SK-MEL-5 (cell line): Measurements from ENCODE around the gene EP400. TPM values are rescaled to one million over a fixed set of nuclear protein-coding genes. Genes with fewer than 3 reads are reported as not detected.
"Not testable (repeated sequence)": the region's sequence is repeated elsewhere in the genome, so short reads cannot be mapped to it uniquely, and the experiment has no call there.

Experiments
- DNase-seq: peaks from one replicate; pipeline ENCODE4 v3.0.0-alpha.2; 2016; ENCODE audit warnings: low read depth, low spot score
- in situ Hi-C: cut with HindIII; loops from 2 replicates; pipeline ENCODE4 v1.10.0; 2016; ENCODE audit warnings: low sequenced_read_pairs, high pct_unique_total_duplicates, low pct_unique_long_range_greater_than_20kb
- total RNA-seq: library from RNA; depleted of rRNA; stranded (reverse); fragments of >200 nt; shearing (Covaris generic); gene quantifications from 2 replicates; pipeline ENCODE4 v1.2.3, GENCODE V29; 2014

Gene EP400
- total RNA-seq, 1 experiment from 2014 or later, result 5.7 TPM

DNA sequence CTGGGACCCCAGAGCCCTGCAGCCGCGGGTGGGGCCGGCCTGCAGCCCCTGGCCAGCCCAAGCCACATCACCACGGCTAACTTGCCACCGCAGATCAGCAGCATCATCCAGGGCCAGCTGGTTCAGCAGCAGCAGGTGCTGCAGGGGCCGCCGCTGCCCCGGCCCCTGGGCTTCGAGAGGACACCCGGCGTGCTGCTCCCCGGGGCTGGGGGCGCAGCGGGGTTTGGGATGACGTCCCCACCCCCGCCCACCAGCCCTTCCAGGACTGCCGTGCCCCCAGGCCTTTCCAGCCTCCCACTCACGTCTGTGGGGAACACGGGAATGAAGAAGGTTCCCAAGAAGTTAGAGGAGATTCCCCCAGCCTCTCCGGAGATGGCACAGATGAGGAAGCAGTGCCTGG, 11.6 kb downstream of the EP400 start:
- in situ Hi-C loops, DNase-seq: not testable (repeated sequence)

DNA sequence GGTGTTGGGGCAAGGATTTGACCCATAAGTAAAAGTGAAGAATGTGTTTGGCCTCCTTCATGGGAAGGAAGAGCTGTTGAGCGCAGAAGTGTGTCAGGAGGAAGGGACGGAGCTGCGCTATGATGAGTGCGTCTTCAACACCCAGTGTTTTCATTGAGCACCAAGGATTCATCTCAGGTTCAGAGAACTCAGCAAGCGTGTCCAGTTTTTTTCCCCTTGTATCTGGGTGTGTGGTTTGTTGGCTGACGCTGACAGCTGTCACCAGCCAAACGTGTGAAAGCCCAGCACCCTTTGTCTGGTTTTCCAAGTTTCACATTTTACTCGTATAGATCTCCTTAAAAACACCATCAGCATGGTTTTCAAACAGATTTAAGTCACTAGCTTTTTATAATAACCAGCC, 12.3 kb downstream of the EP400 start:
- no peak for DNase-seq
- in situ Hi-C loops, result no loop called here

DNA sequence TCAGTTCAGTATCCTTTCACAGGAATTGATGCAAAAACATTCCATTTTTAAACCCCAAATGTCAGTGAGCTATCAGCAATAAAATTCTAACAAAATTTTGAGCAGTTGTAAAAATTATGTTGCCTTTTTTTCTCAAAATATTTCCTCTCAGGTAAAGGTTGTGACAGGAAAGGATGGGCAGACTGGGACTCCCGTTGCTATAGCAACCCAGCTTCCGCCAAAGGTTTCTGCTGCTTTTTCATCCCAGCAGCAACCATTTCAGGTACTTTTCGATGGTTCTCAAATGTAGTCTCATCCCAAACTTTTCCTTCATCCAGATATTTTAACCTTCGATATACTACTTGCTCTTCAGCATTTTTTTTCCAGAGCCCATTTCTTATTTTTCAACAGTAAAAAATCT, 13.6 kb downstream of the EP400 start:
- in situ Hi-C loops, result no loop called here

DNA sequence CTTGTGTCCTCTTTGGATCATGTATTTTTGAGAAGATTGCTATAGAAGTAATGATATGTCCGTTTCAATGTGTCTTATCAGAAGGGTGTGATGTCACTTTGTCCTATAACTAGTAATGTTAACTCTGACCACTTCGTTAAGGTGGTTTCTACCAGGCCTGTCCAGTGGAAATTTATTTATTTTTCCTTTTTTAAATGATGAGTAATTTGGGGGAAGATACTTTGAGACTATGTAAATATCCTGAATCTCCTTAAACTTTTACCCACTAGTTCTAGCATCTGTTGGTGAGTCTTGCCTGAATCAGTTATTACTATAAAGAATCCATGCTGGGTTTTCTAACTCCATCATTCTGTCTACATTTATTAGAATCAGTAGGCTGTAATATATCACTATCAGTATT, 15.3 kb downstream of the EP400 start:
- in situ Hi-C loops, result no loop called here
- no peak for DNase-seq

More for the DNA sequence above, 13.6 kb downstream of the EP400 start:
- no peak for DNase-seq

- in situ Hi-C loops, result no loop called here
Measured at GRCh38 chr12:131971226-131971625, 21.5 kb downstream of the EP400 start.

DNA sequence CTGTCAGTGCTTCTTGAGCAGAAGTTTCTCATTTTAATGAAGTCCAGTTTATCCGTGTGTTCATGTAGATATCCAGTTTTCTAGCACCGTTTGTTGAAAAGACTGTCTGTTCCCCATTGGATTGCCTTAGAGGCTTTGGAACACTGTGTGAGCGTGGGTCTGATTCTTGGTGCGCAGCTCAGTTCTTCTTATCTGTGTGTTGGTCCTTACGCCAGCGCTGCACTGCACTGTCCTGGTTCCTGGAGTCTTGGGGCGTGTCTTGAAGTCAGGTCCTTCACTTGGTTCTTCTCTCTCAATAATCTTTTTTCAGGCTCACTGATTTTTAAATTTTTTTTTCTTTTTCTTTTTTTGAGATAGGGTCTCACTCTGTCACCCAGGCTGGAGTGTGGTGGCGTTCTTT, 25.5 kb downstream of the EP400 start:
- DNase-seq, result no peak
- in situ Hi-C loops, result no loop called here

More at GRCh38 chr12:131971226-131971625, 21.5 kb downstream of the EP400 start:
- no peak for DNase-seq

DNA sequence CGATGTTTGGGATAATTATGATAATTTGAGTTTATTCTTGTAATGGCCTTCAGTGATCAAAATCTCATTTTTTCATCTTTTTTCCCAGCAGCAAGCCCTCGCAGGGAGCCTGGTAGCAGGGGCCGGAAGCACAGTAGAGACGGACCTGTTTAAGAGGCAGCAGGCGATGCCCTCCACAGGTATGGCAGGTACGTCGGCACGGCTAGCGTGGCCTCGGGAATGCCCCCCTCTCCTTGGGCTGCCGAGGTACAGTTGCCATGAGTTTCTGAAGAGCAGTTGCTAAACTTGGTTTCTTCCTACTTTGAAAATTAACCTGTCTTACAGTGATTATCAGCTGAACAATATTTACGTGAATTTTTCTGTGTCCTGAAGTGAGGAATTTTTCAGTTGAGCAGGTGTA, 29.9 kb downstream of the EP400 start:
- in situ Hi-C loops, result no loop called here
- DNase-seq, result no peak

- DNase-seq, result peak; percentile 37
- in situ Hi-C loops, result no loop called here
Measured at GRCh38 chr12:131980263-131980662, 30.5 kb downstream of the EP400 start.

- DNase-seq, result no peak
- in situ Hi-C loops, result no loop called here
Measured at GRCh38 chr12:131981388-131981787, 31.6 kb downstream of the EP400 start.

- in situ Hi-C loops, result no loop called here
- no peak for DNase-seq
Measured at GRCh38 chr12:131982041-131982440, 32.3 kb downstream of the EP400 start.

GRCh38 chr12:131983026-131983425, 33.3 kb downstream of the EP400 start:
- DNase-seq, result no peak
- in situ Hi-C loops, result no loop called here

DNA sequence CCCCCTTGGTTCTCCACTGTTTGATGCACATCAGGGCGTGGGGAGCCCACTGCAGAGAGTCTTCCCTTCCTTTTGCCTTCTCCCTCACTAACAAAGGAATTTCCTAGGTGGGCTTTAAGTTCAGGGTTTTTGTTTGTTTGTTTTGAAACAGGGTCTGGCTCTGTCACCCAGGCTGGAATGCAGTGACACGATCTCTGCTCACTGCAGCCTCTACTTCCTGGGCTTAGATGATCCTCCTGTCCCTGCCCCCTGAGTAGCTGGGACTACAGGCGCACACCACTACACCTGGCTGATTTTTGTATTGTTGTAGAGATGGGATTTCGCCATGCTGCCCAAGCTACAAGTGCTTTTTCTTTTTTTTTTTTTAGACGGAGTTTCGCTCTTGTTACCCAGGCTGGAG, 33.8 kb downstream of the EP400 start:
- DNase-seq, result no peak
- in situ Hi-C loops, result no loop called here

- DNase-seq, result no peak
- in situ Hi-C loops, result no loop called here
Measured at GRCh38 chr12:131984334-131984733, 34.6 kb downstream of the EP400 start.

DNA sequence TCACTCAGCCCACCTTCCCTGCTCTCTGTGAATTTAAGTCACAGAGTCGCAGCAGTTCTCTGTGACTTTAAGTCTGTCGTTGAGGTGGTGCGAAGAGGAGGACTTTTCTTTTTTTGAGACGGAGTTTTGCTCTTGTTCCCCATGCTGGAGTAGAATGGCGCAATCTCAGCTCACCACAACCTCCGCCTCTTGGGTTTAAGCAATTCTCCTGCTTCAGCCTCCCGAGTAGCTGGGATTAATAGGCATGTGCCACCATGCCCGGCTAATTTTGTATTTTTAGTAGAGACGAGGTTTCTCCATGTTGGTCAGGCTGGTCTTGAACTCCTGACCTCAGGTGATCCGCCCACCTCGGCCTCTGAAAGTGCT, 35.8 kb downstream of the EP400 start:
- in situ Hi-C loops, result not testable (repeated sequence)

DNA sequence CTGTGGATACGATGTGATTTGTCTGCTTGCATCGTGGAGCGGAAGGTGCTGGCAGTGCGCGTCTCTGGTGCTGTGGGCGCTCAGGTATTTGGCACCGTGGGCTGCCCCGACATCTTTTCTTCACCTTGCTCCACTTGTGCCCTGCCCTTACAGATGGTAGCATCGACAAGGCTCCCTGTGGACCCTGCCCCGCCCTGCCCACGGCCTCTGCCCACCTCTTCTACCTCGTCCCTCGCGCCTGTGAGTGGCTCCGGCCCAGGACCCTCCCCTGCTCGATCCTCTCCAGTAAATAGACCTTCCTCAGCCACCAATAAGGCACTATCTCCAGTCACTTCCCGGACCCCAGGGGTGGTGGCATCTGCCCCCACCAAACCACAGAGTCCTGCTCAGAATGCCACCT, 36.6 kb downstream of the EP400 start:
- in situ Hi-C loops, result no loop called here

More for the DNA sequence above, 35.8 kb downstream of the EP400 start:
- DNase-seq, result not testable (repeated sequence)

DNA sequence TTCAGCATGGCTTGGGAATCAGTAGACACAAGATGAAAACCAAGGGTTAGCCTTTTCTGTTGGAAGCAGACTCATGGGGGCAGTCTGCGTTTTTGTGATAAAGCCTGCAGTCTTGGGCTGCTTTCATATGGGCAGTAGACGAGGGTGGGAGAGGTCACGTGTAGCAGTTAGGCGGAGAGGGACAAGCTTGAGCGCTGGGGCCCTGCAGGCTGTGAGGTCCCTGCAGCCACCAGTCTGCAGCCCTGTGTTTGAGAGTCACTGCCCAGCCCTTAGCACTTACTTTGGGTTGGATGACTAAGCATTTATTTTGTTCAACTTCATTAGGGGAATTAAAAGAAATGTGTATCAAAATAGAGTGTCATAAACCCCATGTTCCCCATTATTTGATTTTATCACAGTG, 37.2 kb downstream of the EP400 start:
- in situ Hi-C loops, result no loop called here
- no peak for DNase-seq

More for the DNA sequence above, 36.6 kb downstream of the EP400 start:
- no peak for DNase-seq

DNA sequence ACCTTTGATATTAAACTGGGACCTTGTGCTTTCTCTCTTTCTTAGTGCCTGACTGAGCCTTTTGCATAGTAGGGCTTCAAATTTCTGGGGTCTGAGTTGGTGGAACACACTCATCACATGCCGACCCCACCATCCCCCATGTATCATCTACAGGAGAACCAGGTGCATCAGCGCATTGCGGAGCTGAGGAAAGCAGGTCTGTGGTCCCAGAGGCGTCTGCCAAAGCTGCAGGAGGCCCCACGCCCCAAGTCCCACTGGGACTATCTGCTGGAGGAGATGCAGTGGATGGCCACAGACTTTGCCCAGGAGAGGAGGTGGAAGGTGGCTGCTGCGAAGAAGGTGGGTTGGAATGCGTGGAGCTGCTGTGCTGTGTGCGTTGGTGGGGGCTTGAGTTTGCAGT, 37.8 kb downstream of the EP400 start:
- in situ Hi-C loops, result no loop called here

GRCh38 chr12:131988054-131988796, 38.5 kb downstream of the EP400 start:
- no peak for DNase-seq
- in situ Hi-C loops, result no loop called here

More for the DNA sequence above, 37.8 kb downstream of the EP400 start:
- no peak for DNase-seq

DNA sequence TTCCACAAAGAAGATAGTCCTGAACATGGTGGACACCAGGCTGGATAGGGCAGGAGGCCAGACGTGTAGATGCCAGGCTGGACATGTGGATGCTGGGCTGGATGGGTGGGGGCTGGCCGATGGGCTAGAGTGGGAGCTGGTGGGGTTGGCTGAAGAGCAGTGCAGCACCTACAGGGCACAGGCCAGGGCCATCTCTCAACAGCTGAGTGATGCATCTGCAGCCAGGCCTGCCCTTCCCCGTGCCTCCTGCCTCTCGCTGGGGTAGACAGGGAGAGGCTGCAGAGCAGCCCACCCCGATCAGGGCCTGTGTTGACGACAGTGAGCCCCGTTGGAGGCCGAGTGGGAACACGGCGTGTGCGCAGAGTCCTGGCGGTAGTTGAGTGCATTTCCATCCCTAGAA, 39.3 kb downstream of the EP400 start:
- in situ Hi-C loops, result no loop called here
- DNase-seq, result no peak
